Thyroid gland (tissue), 4 donors: ENCODE measurements around the gene LAMB3.

Source experiments
- CTCF ChIP-seq, 6 experiments: fragments of 200-600 bp in 3 of 6; fragments of 450-650 bp in 3 of 6; sonication (generic) in 3 of 6; IDR thresholded peaks; one replicate each; pipeline ENCODE4 v1.5.1; 2016 to 2019; ENCODE audit warnings: antibody characterized with exemption in 6 of 6, mild to moderate bottlenecking in 2 of 6, inconsistent platforms in 1 of 6, moderate library complexity in 1 of 6
- POLR2A ChIP-seq, 2 donors: fragments of 450-650 bp; IDR thresholded peaks; one replicate each; pipeline ENCODE4 v1.6.1; 2017; ENCODE audit warnings: antibody characterized with exemption in 2 of 2, mild to moderate bottlenecking in 2 of 2, moderate library complexity in 1 of 2

GRCh38 chr1:209646558-209646957 lies 5.7 kb downstream of the LAMB3 start:
- TF ChIP-seq CTCF (IDR thresholded peaks at IDR 0.05) (no peak), POLR2A (IDR thresholded peaks at IDR 0.05) (no peak)
